CD14-positive monocyte (primary cell): Measurements from ENCODE around the gene GNA12. TPM values are rescaled to one million over a fixed set of nuclear protein-coding genes. Genes with fewer than 3 reads are reported as not detected.

Experiments used
- DNase-seq, 3 donors: peaks; one replicate each; pipeline ENCODE4 v3.0.0-alpha.2; 2011 to 2022
- H2AFZ ChIP-seq: 2 replicates; pipeline ENCODE4 v1.6.0; 2012; ENCODE audit warnings: mild to moderate bottlenecking, low read depth, low read length, inconsistent platforms; ENCODE audit not compliant: insufficient read depth, poor library complexity, severe bottlenecking
- H3K27ac ChIP-seq, 2 donors: 1 replicate in 1 of 2; 2 replicates in 1 of 2; pipeline ENCODE4 v1.5.1; 2012 to 2013; ENCODE audit warnings: low read length in 2 of 2, control low read depth in 1 of 2, inconsistent platforms in 1 of 2, low read depth in 1 of 2, mild to moderate bottlenecking in 1 of 2
- H3K27me3 ChIP-seq, 2 donors: one replicate each; pipeline versions ENCODE4 v1.6.0 to v1.6.1; 2011 to 2013; ENCODE audit warnings: low read length in 2 of 2; ENCODE audit not compliant: control insufficient read depth in 2 of 2, insufficient read depth in 2 of 2
- H3K36me3 ChIP-seq, 2 donors: replicated peaks in 1 of 2; 1 replicate in 1 of 2; 2 replicates in 1 of 2; pipeline versions ENCODE4 v1.5.1 to v1.6.1; 2012 to 2013; ENCODE audit warnings: low read length in 2 of 2, control low read depth in 1 of 2, inconsistent platforms in 1 of 2, mild to moderate bottlenecking in 1 of 2; ENCODE audit not compliant: insufficient read depth in 2 of 2, control insufficient read depth in 1 of 2
- H3K4me1 ChIP-seq, 2 donors: 1 replicate in 1 of 2; 2 replicates in 1 of 2; pipeline versions ENCODE4 v1.5.1 to v1.6.1; 2012 to 2013; ENCODE audit warnings: low read length in 2 of 2, control low read depth in 1 of 2, inconsistent platforms in 1 of 2, mild to moderate bottlenecking in 1 of 2, moderate library complexity in 1 of 2; ENCODE audit not compliant: insufficient read depth in 2 of 2, control insufficient read depth in 1 of 2
- H3K4me2 ChIP-seq: replicated peaks from 2 replicates; pipeline ENCODE3; 2012; ENCODE audit warnings: low read length, moderate library complexity, mild to moderate bottlenecking; ENCODE audit not compliant: poor library complexity, severe bottlenecking; ENCODE audit errors: extremely low read depth
- H3K4me3 ChIP-seq, 3 experiments: fragments of 200-600 bp in 1 of 3; sonication (generic) in 1 of 3; replicated peaks in 1 of 3; 1 replicate in 2 of 3; 2 replicates in 1 of 3; pipeline ENCODE4 v1.5.1; 2011 to 2013; ENCODE audit warnings: low read length in 3 of 3, mild to moderate bottlenecking in 3 of 3, control low read depth in 2 of 3, low read depth in 2 of 3, inconsistent platforms in 1 of 3, moderate library complexity in 1 of 3
- H3K79me2 ChIP-seq: 2 replicates; pipeline ENCODE4 v1.6.0; 2012; ENCODE audit warnings: mild to moderate bottlenecking, control low read depth, inconsistent platforms, low read length, moderate library complexity; ENCODE audit not compliant: insufficient read depth
- H3K9ac ChIP-seq: 2 replicates; pipeline ENCODE4 v1.6.0; 2017; ENCODE audit warnings: low read length, mild to moderate bottlenecking; ENCODE audit not compliant: insufficient read depth, poor library complexity, severe bottlenecking
- H3K9me3 ChIP-seq, 2 donors: replicated peaks in 1 of 2; 1 replicate in 1 of 2; 2 replicates in 1 of 2; pipeline versions ENCODE4 v1.5.1 to v1.6.1; 2012 to 2013; ENCODE audit warnings: low read length in 2 of 2, control low read depth in 1 of 2; ENCODE audit not compliant: control insufficient read depth in 1 of 2, insufficient read depth in 1 of 2
- H4K20me1 ChIP-seq: 2 replicates; pipeline ENCODE4 v1.6.0; 2012; ENCODE audit warnings: mild to moderate bottlenecking, low read length, control low read depth, moderate library complexity; ENCODE audit not compliant: insufficient read depth
- H3K27ac Mint-ChIP-seq, 7 donors: one replicate each; pipeline ENCODE4 v1.8.0; 2020; ENCODE audit warnings: mild to moderate bottlenecking in 7 of 7, mixed read lengths in 7 of 7, moderate library complexity in 6 of 7, inconsistent platforms in 2 of 7
- H3K27me3 Mint-ChIP-seq, 3 donors: one replicate each; pipeline ENCODE4 v1.8.0; 2021 to 2022; ENCODE audit warnings: low read depth in 3 of 3, mild to moderate bottlenecking in 3 of 3, mixed read lengths in 3 of 3, moderate library complexity in 3 of 3, inconsistent platforms in 1 of 3
- H3K36me3 Mint-ChIP-seq, 2 donors: one replicate each; pipeline ENCODE4 v1.8.0; 2020; ENCODE audit warnings: mixed read lengths in 2 of 2, inconsistent platforms in 1 of 2, mild to moderate bottlenecking in 1 of 2
- H3K4me1 Mint-ChIP-seq: one replicate; pipeline ENCODE4 v1.8.0; 2020; ENCODE audit warnings: mild to moderate bottlenecking, mixed read lengths
- H3K4me3 Mint-ChIP-seq, 2 donors: one replicate each; pipeline ENCODE4 v1.8.0; 2020; ENCODE audit warnings: mild to moderate bottlenecking in 2 of 2, mixed read lengths in 2 of 2, moderate library complexity in 1 of 2
- H3K9me3 Mint-ChIP-seq, 7 donors: one replicate each; pipeline ENCODE4 v1.8.0; 2020 to 2022; ENCODE audit warnings: mixed read lengths in 7 of 7, mild to moderate bottlenecking in 6 of 7, moderate library complexity in 6 of 7, inconsistent platforms in 2 of 7
- WGBS: methylation state at CpG from one replicate; pipeline ENCODE4 v1.1.5; 2013; ENCODE audit warnings: missing lambda C conversion rate; ENCODE audit not compliant: insufficient coverage; 5-methylcytosine and 5-hydroxymethylcytosine counted together
- intact Hi-C, 2 donors: fragments of 100-400 bp; cut with micrococcal nuclease; formaldehyde crosslinking; loops; one replicate each; pipeline versions ENCODE4 v1.15.0 to v1.15.1; 2023
- polyA plus RNA-seq, 3 donors: library from polyadenylated mRNA; depleted of rRNA in 1 of 3; unstranded in 2 of 3; stranded (reverse) in 1 of 3; fragments of 300-500 nt in 2 of 3; fragments of >200 nt in 1 of 3; fragmentation: Illumina TruSeq in 2 of 3; gene quantifications; 1 replicate in 2 of 3; 2 replicates in 1 of 3; pipeline ENCODE4 v1.2.3, GENCODE V29; 2012 to 2021
- TF ChIP-seq, protein P1 (sequence below): fragments of 200-600 bp; IDR thresholded peaks from one replicate; pipeline ENCODE4 v1.8.0; 2022; ENCODE audit warnings: antibody characterized with exemption, mild to moderate bottlenecking

Gene GNA12
- polyA plus RNA-seq, 3 donors: 3.4 to 25.9 (median 10.6) TPM

DNA sequence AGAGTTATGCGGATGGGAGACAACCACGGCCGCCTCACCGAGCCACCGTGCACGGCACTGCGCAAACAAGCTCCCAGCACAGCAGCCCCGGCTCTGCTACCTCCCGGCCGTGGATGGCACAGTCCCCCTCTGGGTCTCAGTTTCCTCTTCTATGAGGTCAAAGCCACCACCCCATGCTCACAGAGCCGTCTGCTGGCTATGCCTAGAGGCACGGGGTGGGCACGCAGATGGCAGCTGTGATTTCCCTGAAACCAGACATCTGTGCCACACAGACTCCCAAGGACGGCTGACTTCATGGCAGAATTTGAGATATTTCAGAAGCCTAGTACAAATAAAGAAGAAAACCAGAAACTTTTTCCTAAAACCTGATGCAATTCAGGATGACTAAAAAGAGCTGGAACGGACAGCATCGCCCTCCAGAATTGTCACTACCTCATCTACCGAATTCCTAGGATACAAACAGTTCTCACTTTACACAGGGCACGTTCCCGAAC is 82.9 kb downstream of the GNA12 start:
- Mint-ChIP-seq H3K36me3 (peaks cover 44 to 48% of the 10 kb centered on the region in 2 donors), H3K27ac (peak overlapping the region in 6 of 7 donors; percentile 92 to 99 (median 99)), H3K4me1 (peaks cover 68% of the 10 kb centered on the region), H3K4me3 (no peak overlapping the region), H3K27me3 (no peaks in the 10 kb centered on the region), H3K9me3 (peaks cover 0 to 4% (median 2%) of the 10 kb centered on the region in 7 donors)
- Histone ChIP-seq H3K4me3 (no peak overlapping the region), H2AFZ (no peak overlapping the region), H3K9me3 (no peaks in the 10 kb centered on the region), H3K27ac (peak overlapping the region; percentile 59 to 99), H3K36me3 (no peaks in the 10 kb centered on the region), H4K20me1 (no peaks in the 10 kb centered on the region), H3K4me1 (peaks cover 49 to 56% of the 10 kb centered on the region in 2 donors), H3K79me2 (no peaks in the 10 kb centered on the region), H3K27me3 (no peaks in the 10 kb centered on the region), H3K9ac (peak overlapping the region; percentile 15), H3K4me2 (no peak overlapping the region)
- TF ChIP-seq, protein P1, sequence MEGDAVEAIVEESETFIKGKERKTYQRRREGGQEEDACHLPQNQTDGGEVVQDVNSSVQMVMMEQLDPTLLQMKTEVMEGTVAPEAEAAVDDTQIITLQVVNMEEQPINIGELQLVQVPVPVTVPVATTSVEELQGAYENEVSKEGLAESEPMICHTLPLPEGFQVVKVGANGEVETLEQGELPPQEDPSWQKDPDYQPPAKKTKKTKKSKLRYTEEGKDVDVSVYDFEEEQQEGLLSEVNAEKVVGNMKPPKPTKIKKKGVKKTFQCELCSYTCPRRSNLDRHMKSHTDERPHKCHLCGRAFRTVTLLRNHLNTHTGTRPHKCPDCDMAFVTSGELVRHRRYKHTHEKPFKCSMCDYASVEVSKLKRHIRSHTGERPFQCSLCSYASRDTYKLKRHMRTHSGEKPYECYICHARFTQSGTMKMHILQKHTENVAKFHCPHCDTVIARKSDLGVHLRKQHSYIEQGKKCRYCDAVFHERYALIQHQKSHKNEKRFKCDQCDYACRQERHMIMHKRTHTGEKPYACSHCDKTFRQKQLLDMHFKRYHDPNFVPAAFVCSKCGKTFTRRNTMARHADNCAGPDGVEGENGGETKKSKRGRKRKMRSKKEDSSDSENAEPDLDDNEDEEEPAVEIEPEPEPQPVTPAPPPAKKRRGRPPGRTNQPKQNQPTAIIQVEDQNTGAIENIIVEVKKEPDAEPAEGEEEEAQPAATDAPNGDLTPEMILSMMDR: no peak
- no peak for DNase-seq
- 97% methylated on average over 16 of the region's 19 CpGs for WGBS
- intact Hi-C loops: loop anchor here in 1 of 2 donors (1.0 kb wide), 1 partner anchor 13 kb away; no protein-coding TSS in a partner anchor

DNA sequence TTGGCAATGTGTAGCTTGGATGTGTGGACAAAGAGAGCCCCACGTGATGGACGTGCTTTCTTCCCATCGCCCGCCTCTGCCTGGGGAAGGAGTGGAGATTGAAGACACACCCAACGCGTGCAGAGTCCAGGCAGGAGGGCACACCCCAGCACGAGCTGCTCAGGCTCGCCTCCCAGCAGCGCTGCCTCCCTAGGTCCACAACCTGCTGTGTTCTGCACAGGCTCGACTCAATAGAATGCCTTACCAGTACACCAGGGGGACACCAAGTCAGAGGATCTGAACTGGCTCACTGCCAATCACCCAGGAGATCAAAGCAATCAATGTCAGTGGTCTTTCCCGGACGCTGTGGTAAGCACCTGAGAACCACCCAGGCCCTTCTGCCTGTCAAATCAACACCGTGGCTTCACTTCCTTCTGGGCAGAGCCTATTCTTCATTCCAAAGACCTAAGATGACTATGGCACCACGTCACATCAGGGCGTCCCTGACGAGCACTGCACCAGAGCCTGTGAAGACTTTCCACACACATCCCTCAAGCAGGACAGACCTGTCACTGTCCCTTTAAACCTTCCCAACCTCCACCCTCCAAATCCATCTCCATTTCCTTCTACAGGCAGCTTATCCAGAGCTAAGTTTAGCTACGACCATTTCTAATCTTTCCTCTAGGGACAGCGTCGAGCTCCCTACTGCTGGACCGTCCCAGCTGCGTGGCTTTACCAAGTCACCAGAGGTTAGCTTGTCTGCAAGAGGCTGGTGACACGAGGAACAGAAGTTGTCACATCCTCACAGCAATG is 83.8 kb downstream of the GNA12 start:
- Mint-ChIP-seq H3K4me1 (peaks cover 68% of the 10 kb centered on the region), H3K27ac (peak overlapping the region; percentile 71 to 99 (median 99)), H3K9me3 (peaks cover 2 to 12% (median 3%) of the 10 kb centered on the region in 7 donors), H3K27me3 (no peaks in the 10 kb centered on the region), H3K4me3 (peak overlapping the region; percentile 5 to 27), H3K36me3 (peaks cover 49 to 55% of the 10 kb centered on the region in 2 donors)
- Histone ChIP-seq H3K9me3 (no peaks in the 10 kb centered on the region), H3K4me3 (no peak overlapping the region), H3K4me2 (no peak overlapping the region), H2AFZ (no peak overlapping the region), H4K20me1 (no peaks in the 10 kb centered on the region), H3K36me3 (no peaks in the 10 kb centered on the region), H3K9ac (peak overlapping the region; percentile 15), H3K27me3 (no peaks in the 10 kb centered on the region), H3K4me1 (peaks cover 49 to 56% of the 10 kb centered on the region in 2 donors), H3K79me2 (no peaks in the 10 kb centered on the region), H3K27ac (peak overlapping the region; percentile 59 to 99)
- TF ChIP-seq, protein P1: peak; percentile 56
- DNase-seq: peak; percentile 78 to 81 (median 81)
- WGBS: 48% methylated on average over 13 of the region's 22 CpGs
- intact Hi-C loops: no loop called here
